ENCODE measurements around the gene ITGB4.

Gene ITGB4

GRCh38 chr17:75733471-75733870 lies 12.2 kb downstream of the ITGB4 start:
- no peak for DNase-seq

- no peak for DNase-seq
Observed at GRCh38 chr17:75734674-75735294, 13.5 kb downstream of the ITGB4 start.

GRCh38 chr17:75736173-75736835 lies 15.0 kb downstream of the ITGB4 start:
- no peak for DNase-seq

GRCh38 chr17:75737133-75737962 lies 16.1 kb downstream of the ITGB4 start:
- DNase-seq, result no peak

GRCh38 chr17:75738218-75738802 lies 17.1 kb downstream of the ITGB4 start:
- DNase-seq, result peak; percentile 58

GRCh38 chr17:75739174-75739573 lies 17.9 kb downstream of the ITGB4 start:
- no peak for DNase-seq

- no peak for DNase-seq
Observed at GRCh38 chr17:75739801-75740200, 18.5 kb downstream of the ITGB4 start.

GRCh38 chr17:75740215-75740614 lies 19.0 kb downstream of the ITGB4 start:
- DNase-seq, result no peak

GRCh38 chr17:75740631-75741077 lies 19.4 kb downstream of the ITGB4 start:
- no peak for DNase-seq

- DNase-seq, result no peak
Observed at GRCh38 chr17:75742337-75742736, 21.1 kb downstream of the ITGB4 start.

GRCh38 chr17:75743625-75744206 lies 22.5 kb downstream of the ITGB4 start:
- no peak for DNase-seq

- no peak for DNase-seq
Observed at GRCh38 chr17:75748706-75749105, 27.4 kb downstream of the ITGB4 start.

GRCh38 chr17:75749545-75750389 lies 28.5 kb downstream of the ITGB4 start:
- peak; percentile 94 for DNase-seq

- no peak for DNase-seq
Observed at GRCh38 chr17:75750661-75751423, 29.6 kb downstream of the ITGB4 start.

GRCh38 chr17:75751676-75752404 lies 30.6 kb downstream of the ITGB4 start:
- DNase-seq, result no peak

GRCh38 chr17:75752405-75752709 lies 31.1 kb downstream of the ITGB4 start:
- no peak for DNase-seq

- no peak for DNase-seq
Observed at GRCh38 chr17:75752802-75753513, 31.7 kb downstream of the ITGB4 start.

GRCh38 chr17:75753514-75754377 lies 32.5 kb downstream of the ITGB4 start:
- DNase-seq, result peak; percentile 76
